Activated B cell treated with CpG ODN at 0.5 μM for 24 hours (primary cell): ENCODE measurements around the gene TLCD3B. TPM values are rescaled to one million over a fixed set of nuclear protein-coding genes. Genes with fewer than 3 reads are reported as not detected.
A peak's percentile ranks its signal among the peaks of the same experiment; 100 is the strongest.

Source experiments
- ATAC-seq: fragments of 200-7000 bp; cut with Tn5 transposase; one replicate; pipeline ENCODE4 v1.10.0; 2021; ENCODE audit warnings: low read depth, mild to moderate bottlenecking, moderate library complexity
- CTCF ChIA-PET: fragments of 350-600 bp; sonication (Branson Sonifier 250); formaldehyde crosslinking; loops from one replicate; lab custom pipeline; 2021; ENCODE audit warnings: antibody characterized with exemption; lab: Charles Lee
- POLR2A ChIA-PET: fragments of 350-600 bp; sonication (Branson Sonifier 250); formaldehyde crosslinking; loops from one replicate; lab custom pipeline; 2021; ENCODE audit warnings: antibody characterized with exemption; lab: Charles Lee
- DNase-seq: peaks from one replicate; pipeline ENCODE4 v3.0.0; 2022
- H3K27ac Mint-ChIP-seq: one replicate; pipeline ENCODE4 v1.8.0; 2020; ENCODE audit warnings: mixed read lengths
- H3K27me3 Mint-ChIP-seq: one replicate; pipeline ENCODE4 v1.8.0; 2021; ENCODE audit warnings: mixed read lengths
- H3K36me3 Mint-ChIP-seq: one replicate; pipeline ENCODE4 v1.8.0; 2021; ENCODE audit warnings: low read depth, mixed read lengths
- H3K4me1 Mint-ChIP-seq: one replicate; pipeline ENCODE4 v1.8.0; 2021; ENCODE audit warnings: mixed read lengths
- H3K4me3 Mint-ChIP-seq: one replicate; pipeline ENCODE4 v1.8.0; 2020; ENCODE audit warnings: mild to moderate bottlenecking, mixed read lengths
- H3K9me3 Mint-ChIP-seq: one replicate; pipeline ENCODE4 v1.8.0; 2020; ENCODE audit warnings: mixed read lengths
- intact Hi-C: fragments of 100-400 bp; cut with micrococcal nuclease; formaldehyde crosslinking; loops from one replicate; pipeline ENCODE4 v1.15.1; 2024
- total RNA-seq: library from RNA; stranded (reverse); gene quantifications from 2 replicates; pipeline ENCODE4 v1.2.3, GENCODE V29; 2022
- TF ChIP-seq, protein P1 (sequence below): fragments of 200-600 bp; IDR thresholded peaks from one replicate; pipeline ENCODE4 v1.8.0; 2022; ENCODE audit warnings: antibody characterized with exemption, mild to moderate bottlenecking

TLCD3B gene
- total RNA-seq, 1 donor from 2014 or later, result not detected

DNA sequence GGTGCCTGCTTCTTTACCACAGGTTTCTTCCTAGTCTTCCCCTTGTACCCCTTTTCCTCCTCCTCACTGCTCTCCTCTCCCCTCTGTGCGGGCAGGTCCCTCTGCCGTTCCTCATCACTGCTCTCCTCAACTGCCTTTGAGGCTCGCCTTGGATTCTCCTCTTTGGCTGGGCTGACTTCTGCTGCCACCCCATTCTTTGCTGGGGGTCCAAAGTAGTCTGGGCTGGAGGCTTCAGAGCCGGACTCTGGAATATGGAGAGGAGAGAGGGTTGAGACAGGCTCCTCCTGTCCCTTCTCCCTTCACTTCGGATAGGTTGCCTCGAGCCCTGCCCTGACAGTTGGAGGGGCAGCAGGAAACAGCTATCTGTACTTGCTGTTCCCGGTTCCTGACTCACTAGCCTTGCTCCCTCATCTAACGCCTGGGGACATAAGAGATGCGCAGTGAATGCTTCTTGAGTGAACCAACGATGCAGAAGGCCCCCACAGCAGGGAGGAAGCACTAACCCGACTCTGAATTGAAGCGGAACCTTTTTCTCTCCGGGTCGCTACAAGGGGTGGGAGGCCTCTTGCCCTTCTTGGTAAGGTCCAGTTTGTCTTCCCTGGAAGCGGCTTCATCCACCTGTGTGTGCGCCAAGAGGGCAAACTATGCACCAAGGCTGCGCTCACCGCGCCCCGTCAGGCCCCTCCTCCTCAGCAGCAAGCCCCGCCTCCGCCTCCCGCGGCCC, 36.3 kb downstream of the TLCD3B start:
- CTCF ChIA-PET, result no interaction called here
- Mint-ChIP-seq H3K9me3 (no peaks in the 10 kb centered on the region), H3K4me1 (peaks cover 29% of the 10 kb centered on the region), H3K4me3 (peak overlapping the region; percentile 98), H3K36me3 (peaks cover 63% of the 10 kb centered on the region), H3K27me3 (no peaks in the 10 kb centered on the region), H3K27ac (peak overlapping the region; percentile 97)
- TF ChIP-seq, protein P1, sequence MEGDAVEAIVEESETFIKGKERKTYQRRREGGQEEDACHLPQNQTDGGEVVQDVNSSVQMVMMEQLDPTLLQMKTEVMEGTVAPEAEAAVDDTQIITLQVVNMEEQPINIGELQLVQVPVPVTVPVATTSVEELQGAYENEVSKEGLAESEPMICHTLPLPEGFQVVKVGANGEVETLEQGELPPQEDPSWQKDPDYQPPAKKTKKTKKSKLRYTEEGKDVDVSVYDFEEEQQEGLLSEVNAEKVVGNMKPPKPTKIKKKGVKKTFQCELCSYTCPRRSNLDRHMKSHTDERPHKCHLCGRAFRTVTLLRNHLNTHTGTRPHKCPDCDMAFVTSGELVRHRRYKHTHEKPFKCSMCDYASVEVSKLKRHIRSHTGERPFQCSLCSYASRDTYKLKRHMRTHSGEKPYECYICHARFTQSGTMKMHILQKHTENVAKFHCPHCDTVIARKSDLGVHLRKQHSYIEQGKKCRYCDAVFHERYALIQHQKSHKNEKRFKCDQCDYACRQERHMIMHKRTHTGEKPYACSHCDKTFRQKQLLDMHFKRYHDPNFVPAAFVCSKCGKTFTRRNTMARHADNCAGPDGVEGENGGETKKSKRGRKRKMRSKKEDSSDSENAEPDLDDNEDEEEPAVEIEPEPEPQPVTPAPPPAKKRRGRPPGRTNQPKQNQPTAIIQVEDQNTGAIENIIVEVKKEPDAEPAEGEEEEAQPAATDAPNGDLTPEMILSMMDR, result no peak
- intact Hi-C loops, result loop anchor here (1.0 to 5.0 kb wide), 3 partner anchors 21 to 1172 kb away; partner anchors contain the start of genes ATXN2L, TAOK2 and TBX6
- POLR2A ChIA-PET, result interaction anchor here (0.5 to 2.2 kb wide), 10 partner anchors 22 to 1846 kb away, joined by 3 to 11 read pairs (median 4); partner anchors contain the start of genes ASPHD1, CDIPT, KCTD13 and TAOK2
- ATAC-seq (peak; percentile 51), DNase-seq (no peak)

DNA sequence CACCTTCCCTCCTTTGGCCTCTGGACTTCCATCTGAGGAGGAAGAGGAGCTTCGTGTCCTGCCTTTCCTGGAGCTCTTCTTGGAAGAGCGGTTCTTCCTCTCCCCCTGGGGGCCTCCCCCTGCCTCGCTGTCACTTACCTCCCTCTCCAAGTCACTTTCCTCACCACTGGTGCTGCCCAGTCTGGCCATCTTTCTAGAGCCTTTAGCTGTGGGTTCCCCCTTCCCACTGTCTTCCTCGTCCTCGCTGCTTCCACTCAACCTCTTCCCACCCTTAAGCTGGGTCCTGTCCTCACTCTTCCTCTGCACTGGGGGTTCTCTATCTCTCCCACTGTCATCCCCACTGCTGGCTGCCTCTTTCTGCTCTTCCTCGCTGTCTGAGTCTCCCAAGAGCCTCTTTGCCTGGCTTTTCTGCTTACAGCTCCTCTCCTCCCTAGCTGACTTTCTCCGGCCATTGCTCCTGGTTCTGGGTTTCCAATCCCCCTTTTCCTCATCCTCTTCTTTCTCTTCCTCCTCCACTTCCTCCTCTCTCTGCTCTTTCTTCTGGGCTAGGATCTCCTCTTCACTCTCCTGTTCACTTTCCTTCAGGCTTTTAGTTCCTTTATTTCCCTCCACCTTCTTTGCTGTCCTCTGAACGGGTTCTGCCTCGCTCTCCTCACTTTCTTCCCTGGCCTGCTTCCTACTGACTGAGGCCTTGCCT, 37.0 kb downstream of the TLCD3B start:
- Mint-ChIP-seq H3K4me3 (peak overlapping the region; percentile 57), H3K9me3 (no peaks in the 10 kb centered on the region), H3K27ac (no peak overlapping the region), H3K27me3 (no peaks in the 10 kb centered on the region), H3K4me1 (peaks cover 29% of the 10 kb centered on the region), H3K36me3 (peaks cover 63% of the 10 kb centered on the region)
- CTCF ChIA-PET, result interaction anchor here (1.5 kb wide), 1 partner anchor 32 kb away, joined by 5 read pairs; the partner anchor contains the start of gene TMEM219
- ATAC-seq, result no peak
- intact Hi-C loops, result no loop called here
- POLR2A ChIA-PET, result interaction anchor here (0.5 to 1.8 kb wide), 4 partner anchors 8 to 68 kb away, joined by 3 to 11 read pairs (median 5); partner anchors contain the start of gene KCTD13
- TF ChIP-seq, protein P1, result no peak
- DNase-seq, result no peak

DNA sequence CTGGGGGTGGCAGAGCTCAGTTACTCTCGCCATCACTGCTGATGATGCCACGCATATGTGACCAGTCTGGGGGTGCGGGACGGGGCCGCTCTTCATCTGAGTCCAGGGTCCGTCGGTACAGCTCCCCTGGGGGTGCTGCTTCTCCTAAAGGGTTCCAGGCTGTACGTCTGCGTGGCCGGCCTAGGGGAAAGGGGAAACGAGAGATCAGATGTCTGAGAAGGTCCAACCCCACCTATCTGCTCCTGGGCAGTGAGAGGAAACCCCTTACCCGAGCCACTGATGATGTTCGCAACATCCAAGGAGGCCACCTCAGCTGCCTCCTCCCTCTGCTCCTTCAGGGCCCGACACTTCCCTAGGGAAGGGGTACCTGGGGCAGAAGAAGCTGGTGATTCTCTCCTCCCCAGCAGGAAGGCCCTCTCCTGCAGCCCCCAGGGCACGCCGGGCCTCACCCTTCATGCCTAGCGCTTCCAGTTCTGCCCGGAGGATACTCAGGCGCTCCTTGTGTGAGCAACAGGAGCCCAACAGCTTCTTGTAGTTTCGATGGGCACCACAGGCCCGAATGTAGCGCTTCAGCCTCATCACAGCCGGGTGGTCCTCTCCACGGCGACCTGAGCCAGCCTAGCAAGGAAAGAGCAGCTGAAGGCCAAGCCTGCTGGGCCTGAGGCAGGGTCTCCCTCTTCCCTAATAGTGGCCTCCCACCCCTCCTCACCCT, 37.7 kb downstream of the TLCD3B start:
- TF ChIP-seq, protein P1, result no peak
- intact Hi-C loops, result no loop called here
- no peaks in the 10 kb centered on the region for H3K9me3 Mint-ChIP-seq
- no peak for DNase-seq
- H3K4me3 Mint-ChIP-seq, result no peak overlapping the region
- peaks cover 64% of the 10 kb centered on the region for H3K36me3 Mint-ChIP-seq
- H3K27me3 Mint-ChIP-seq, result no peaks in the 10 kb centered on the region
- ChIA-PET POLR2A (interaction anchor here (0.5 to 1.8 kb wide), 5 partner anchors 8 to 67 kb away, joined by 3 to 12 read pairs (median 6); partner anchors contain the start of gene KCTD13), CTCF (interaction anchor here (1.5 kb wide), 1 partner anchor 32 kb away, joined by 5 read pairs; the partner anchor contains the start of gene TMEM219)
- peaks cover 28% of the 10 kb centered on the region for H3K4me1 Mint-ChIP-seq
- no peak overlapping the region for H3K27ac Mint-ChIP-seq
- ATAC-seq, result no peak

DNA sequence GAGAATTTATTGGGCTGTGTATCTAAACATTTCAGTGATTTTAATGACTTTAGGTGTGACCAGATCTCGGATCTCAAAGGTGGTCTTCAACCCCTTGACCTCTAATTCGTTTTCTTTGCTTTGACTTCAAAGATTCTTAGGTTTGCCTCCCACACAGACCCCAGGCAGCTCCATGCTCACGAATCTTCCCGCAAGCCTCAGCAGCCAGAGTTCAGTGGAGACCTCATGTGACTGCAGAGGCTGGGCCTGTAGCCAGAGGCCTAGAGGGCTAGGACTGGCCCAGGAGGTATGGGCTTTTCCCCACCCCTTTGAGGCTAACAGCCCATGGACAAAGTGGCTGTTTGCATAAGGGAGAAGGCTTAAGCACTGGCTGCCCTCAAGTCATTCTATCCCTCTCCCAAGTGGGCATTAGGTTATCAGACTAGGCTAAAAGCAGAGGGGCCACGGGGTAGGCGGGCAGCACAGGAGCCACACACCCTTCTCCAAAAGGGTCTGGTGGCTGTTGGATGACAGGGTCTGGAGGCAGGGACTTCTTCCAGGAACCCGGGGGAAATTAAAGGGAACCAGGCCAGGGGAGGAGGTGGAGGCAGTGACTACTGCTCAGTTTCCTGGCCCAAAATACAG, 38.6 kb downstream of the TLCD3B start:
- CTCF ChIA-PET, result interaction anchor here (0.7 to 1.5 kb wide), 2 partner anchors 31 to 48 kb away, joined by 3 to 5 read pairs; partner anchors contain the start of gene TMEM219
- TF ChIP-seq, protein P1, result no peak
- no peak overlapping the region for H3K4me3 Mint-ChIP-seq
- H3K9me3 Mint-ChIP-seq, result no peaks in the 10 kb centered on the region
- peaks cover 24% of the 10 kb centered on the region for H3K4me1 Mint-ChIP-seq
- ATAC-seq, result no peak
- intact Hi-C loops, result no loop called here
- POLR2A ChIA-PET, result interaction anchor here (1.4 kb wide), 1 partner anchor 11 kb away, joined by 12 read pairs; no protein-coding TSS in a partner anchor
- peak overlapping the region; percentile 50 for H3K27ac Mint-ChIP-seq
- peaks cover 65% of the 10 kb centered on the region for H3K36me3 Mint-ChIP-seq
- no peaks in the 10 kb centered on the region for H3K27me3 Mint-ChIP-seq
- no peak for DNase-seq
